ENCODE results near the gene OTOA.

DNA sequence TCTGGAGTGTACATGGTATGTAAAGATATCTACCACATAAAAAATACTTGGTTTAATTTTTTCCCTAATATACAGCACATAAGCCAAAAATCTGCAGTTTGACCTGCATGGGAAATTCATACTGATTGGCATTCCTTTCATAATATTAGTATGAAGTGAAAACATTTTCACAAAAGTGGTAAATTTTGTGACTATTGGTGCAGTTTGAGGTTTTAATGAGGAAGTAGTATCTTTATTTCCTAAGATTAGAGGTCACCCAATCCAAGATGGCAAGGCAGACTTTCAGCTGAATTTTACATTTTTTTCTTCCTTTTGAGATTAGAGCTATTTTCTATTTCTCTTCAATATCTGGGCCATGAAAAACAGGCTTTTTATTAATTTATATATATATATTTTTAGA lies 43.2 kb upstream of the OTOA start:
- TF ChIP-seq, protein P1, sequence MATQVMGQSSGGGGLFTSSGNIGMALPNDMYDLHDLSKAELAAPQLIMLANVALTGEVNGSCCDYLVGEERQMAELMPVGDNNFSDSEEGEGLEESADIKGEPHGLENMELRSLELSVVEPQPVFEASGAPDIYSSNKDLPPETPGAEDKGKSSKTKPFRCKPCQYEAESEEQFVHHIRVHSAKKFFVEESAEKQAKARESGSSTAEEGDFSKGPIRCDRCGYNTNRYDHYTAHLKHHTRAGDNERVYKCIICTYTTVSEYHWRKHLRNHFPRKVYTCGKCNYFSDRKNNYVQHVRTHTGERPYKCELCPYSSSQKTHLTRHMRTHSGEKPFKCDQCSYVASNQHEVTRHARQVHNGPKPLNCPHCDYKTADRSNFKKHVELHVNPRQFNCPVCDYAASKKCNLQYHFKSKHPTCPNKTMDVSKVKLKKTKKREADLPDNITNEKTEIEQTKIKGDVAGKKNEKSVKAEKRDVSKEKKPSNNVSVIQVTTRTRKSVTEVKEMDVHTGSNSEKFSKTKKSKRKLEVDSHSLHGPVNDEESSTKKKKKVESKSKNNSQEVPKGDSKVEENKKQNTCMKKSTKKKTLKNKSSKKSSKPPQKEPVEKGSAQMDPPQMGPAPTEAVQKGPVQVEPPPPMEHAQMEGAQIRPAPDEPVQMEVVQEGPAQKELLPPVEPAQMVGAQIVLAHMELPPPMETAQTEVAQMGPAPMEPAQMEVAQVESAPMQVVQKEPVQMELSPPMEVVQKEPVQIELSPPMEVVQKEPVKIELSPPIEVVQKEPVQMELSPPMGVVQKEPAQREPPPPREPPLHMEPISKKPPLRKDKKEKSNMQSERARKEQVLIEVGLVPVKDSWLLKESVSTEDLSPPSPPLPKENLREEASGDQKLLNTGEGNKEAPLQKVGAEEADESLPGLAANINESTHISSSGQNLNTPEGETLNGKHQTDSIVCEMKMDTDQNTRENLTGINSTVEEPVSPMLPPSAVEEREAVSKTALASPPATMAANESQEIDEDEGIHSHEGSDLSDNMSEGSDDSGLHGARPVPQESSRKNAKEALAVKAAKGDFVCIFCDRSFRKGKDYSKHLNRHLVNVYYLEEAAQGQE (IDR thresholded peaks at IDR 0.05) = no peak
- TF ChIP-seq, protein P2, sequence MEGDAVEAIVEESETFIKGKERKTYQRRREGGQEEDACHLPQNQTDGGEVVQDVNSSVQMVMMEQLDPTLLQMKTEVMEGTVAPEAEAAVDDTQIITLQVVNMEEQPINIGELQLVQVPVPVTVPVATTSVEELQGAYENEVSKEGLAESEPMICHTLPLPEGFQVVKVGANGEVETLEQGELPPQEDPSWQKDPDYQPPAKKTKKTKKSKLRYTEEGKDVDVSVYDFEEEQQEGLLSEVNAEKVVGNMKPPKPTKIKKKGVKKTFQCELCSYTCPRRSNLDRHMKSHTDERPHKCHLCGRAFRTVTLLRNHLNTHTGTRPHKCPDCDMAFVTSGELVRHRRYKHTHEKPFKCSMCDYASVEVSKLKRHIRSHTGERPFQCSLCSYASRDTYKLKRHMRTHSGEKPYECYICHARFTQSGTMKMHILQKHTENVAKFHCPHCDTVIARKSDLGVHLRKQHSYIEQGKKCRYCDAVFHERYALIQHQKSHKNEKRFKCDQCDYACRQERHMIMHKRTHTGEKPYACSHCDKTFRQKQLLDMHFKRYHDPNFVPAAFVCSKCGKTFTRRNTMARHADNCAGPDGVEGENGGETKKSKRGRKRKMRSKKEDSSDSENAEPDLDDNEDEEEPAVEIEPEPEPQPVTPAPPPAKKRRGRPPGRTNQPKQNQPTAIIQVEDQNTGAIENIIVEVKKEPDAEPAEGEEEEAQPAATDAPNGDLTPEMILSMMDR (IDR thresholded peaks at IDR 0.05) = no peak
- no peak for TF ChIP-seq POLR2A (IDR thresholded peaks at IDR 0.05; ENCODE audit: low read length)
- TF ChIP-seq POLR2AphosphoS2 (conservative IDR thresholded peaks at IDR 0.05; ENCODE audit: low read length) = no peak
- no peak for TF ChIP-seq TP53 (CRISPR knock-in tag; IDR thresholded peaks at IDR 0.05)
- no peak for TF ChIP-seq ZC3H11A (IDR thresholded peaks at IDR 0.05)
- TF ChIP-seq CHD2 (IDR thresholded peaks at IDR 0.05; ENCODE audit: low read length, partially characterized antibody) = no peak
- TF ChIP-seq, protein P3, sequence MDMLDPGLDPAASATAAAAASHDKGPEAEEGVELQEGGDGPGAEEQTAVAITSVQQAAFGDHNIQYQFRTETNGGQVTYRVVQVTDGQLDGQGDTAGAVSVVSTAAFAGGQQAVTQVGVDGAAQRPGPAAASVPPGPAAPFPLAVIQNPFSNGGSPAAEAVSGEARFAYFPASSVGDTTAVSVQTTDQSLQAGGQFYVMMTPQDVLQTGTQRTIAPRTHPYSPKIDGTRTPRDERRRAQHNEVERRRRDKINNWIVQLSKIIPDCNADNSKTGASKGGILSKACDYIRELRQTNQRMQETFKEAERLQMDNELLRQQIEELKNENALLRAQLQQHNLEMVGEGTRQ (IDR thresholded peaks at IDR 0.05) = no peak
- TF ChIP-seq HDAC2 (IDR thresholded peaks at IDR 0.05) = no peak
- no peak for TF ChIP-seq FOXS1 (CRISPR knock-in tag; IDR thresholded peaks at IDR 0.05)
- TF ChIP-seq, protein P4, sequence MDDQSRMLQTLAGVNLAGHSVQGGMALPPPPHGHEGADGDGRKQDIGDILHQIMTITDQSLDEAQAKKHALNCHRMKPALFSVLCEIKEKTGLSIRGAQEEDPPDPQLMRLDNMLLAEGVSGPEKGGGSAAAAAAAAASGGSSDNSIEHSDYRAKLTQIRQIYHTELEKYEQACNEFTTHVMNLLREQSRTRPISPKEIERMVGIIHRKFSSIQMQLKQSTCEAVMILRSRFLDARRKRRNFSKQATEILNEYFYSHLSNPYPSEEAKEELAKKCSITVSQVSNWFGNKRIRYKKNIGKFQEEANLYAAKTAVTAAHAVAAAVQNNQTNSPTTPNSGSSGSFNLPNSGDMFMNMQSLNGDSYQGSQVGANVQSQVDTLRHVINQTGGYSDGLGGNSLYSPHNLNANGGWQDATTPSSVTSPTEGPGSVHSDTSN (IDR thresholded peaks at IDR 0.05) = no peak
- no peak for TF ChIP-seq PHF8 (IDR thresholded peaks at IDR 0.05; ENCODE audit: borderline replicate concordance, low read depth)
- no peak for TF ChIP-seq JUNB (IDR thresholded peaks at IDR 0.05)
- no peak for TF ChIP-seq RFX5 (IDR thresholded peaks at IDR 0.05)

Measured in A549 (cell line).